ENCODE data around the gene EEIG1.

The EEIG1 gene

DNA sequence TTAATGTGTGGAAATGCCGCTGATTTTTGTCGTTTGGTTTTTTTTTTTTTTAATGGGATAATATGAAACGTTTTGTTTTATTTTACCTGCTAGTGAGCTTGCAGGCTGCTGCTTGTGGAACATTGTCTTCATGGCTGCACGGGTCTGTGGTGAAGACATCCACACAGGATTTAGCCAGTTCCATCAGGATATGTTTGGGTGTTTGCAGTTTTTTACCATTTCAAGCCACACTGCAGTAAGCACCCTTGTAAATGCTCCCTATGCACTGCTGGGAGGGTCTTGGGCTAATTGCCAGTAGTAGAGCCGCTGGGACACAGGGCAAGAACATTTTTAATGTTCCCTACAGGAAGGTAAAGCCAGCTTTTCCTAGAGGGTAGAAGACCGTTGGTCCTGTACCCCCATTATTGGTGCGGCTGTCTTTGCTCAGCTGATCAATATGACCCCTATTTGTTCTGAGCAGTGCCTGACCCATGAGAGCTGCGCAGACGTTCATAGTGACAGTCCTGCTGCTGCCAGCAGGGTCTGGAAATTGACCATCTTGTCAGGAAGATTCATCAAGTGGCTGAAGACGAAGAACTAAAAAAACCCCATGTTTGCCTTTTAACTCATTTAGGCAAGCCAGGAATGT lies 20.5 kb upstream of the EEIG1 start:
- DNase-seq = no peak

- no peak for DNase-seq
These were observed 18.7 kb upstream of the EEIG1 start for GRCh38 chr9:127999461-127999860.

GRCh38 chr9:127993721-127994120 lies 12.9 kb upstream of the EEIG1 start:
- DNase-seq = no peak

GRCh38 chr9:127991757-127992274 lies 11.0 kb upstream of the EEIG1 start:
- no peak for DNase-seq

GRCh38 chr9:127991017-127991756 lies 10.4 kb upstream of the EEIG1 start:
- DNase-seq = no peak

- no peak for DNase-seq
These were observed 9.8 kb upstream of the EEIG1 start for GRCh38 chr9:127990554-127990953.

GRCh38 chr9:127989094-127989493 lies 8.3 kb upstream of the EEIG1 start:
- DNase-seq = no peak

- DNase-seq = no peak
These were observed 6.4 kb upstream of the EEIG1 start for GRCh38 chr9:127987103-127987614.

GRCh38 chr9:127985011-127985410 lies 4.2 kb upstream of the EEIG1 start:
- DNase-seq = no peak

DNA sequence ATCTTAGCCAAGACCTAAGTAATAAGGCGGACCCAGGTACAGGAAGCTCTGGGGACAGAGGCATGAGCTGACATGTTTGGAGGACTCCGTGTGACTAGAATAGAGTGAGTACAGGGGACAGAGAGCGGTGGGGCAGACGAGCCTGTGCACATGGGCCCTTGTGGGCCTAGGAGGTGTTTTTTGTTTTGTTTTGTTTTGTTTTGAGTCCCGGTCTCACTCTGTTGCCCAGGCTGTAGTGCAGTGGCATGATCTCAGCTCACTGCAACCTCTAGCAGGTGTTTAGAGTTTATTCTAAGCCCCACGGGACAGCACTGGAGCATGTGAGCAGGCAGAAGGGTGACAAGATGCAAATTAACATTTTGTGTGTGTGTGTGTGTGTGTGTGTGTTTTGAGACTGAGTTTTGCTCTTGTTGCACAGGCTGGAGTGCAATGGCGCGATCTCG lies 3.1 kb upstream of the EEIG1 start:
- DNase-seq = no peak

- DNase-seq = no peak
These were observed 2.1 kb upstream of the EEIG1 start for GRCh38 chr9:127982912-127983311.

DNA sequence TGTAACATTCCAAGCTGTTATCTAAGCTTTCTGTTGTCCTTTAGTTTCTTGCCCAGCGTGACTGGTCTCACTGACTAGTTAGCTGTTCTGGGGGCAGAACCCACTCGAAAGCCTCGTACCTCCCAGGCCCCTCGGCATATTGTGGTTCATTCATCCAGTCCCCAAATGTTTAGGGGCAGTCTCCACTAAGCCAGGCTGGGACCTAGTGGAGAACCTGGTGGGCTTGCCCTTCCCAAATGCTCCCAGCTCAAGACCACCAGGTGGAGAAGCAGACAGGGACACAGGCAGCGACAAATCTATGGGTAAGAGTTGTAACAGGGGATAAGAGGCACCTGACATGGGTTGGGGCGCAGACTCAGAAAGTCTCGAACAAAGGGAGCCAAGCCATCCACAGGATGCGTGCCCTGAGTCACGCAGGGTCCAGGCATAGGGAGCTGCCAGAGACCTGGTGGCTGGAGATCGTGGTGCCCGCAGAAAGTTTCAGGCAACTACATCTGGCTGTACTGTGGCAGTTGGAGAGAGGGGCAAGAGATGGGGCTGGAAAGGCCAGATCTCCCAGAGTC lies 851 bp upstream of the EEIG1 start:
- DNase-seq = no peak

DNA sequence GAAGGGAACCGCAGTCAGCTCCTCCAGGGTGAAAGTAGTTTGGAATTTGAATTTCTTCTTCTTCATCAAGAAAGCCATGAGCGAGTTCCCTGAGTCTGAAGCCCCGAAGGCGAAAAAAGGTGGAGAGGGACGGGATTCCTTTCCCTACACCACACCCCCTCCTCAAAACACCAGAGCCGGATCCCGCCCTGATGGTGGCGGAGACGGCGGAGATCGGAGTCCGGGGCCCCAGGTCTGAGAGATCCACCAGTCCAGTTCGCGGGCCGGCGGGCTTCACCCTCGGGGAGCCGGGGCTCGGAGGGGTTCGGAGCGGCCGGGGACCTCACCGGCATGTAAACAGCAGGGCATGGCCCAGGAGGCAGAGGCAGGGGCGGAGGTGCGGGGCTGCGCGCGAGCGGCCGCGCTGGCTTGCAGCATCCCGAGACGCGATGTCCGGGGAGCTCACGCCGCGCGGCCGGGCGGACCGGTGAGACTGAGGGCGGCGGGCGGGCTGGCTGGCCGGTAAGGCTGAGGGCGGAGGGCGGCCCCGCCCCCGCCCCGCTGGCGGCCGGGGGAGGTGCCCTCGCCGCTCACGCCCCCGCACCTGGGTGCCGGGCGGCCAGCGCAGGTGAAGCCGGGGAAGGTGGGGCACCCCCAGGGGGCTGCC lies 606 bp downstream of the EEIG1 start:
- DNase-seq = peak; percentile 45

DNA sequence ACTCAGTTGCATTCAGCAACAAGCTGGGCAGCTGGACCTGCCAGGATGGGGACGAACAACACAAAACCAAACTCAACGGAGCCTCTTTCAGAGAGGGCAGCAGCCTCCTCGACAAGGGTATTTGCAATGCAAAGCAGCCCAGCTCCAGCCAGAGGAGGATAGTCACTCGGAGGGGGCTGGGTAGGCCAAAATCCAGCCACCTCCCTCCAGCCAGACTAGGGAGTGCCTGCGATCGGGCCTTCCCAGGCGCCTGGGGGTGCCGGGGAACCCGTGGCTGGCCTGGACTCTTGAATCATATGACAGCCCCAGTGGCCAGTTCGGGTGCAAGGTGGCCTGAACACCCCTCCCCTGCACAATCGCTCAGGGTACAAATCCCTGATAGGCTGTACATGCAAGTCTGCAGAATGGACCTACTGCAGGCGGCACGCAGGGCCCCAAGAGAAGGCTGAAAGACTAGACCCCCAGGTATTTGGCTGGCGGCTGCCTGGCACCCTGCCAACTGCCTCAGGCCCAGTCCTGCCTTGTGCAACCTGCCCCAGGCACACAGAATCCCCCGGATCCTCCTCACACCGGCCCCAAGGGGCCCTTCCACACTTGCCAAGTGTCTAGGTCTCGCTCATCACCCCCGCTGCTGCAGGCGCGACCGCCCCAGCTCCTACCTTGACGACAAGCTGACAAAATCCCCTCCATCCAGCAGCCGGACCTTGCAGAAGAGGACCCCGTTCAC lies 1.3 kb downstream of the EEIG1 start:
- DNase-seq = no peak

- no peak for DNase-seq
These were observed 1.8 kb downstream of the EEIG1 start for GRCh38 chr9:127979015-127979332.

GRCh38 chr9:127977884-127978647 lies 2.7 kb downstream of the EEIG1 start:
- DNase-seq = no peak

- DNase-seq = peak; percentile 23
These were observed 3.5 kb downstream of the EEIG1 start for GRCh38 chr9:127977009-127977883.

DNA sequence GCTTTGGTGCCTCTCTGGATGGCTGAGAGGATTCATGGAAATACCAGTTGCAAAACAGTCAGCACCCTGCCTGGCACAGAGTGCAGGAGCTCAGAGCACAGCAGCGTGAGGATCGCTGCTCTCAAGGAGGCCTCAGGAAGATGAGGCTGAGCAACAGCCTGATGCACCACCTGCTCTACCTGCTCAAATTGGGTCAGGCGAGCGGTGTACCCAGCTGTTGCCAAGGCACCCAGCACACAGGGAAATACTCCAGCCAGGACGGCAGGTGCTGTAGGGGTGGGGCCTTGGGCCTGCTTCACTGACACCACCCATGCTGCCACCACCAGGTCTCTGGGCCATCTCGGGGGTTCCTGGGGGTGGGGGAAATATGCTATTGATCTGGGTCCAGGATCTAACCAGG lies 4.3 kb downstream of the EEIG1 start:
- DNase-seq = peak; percentile 26

- DNase-seq = no peak
These were observed 5.1 kb downstream of the EEIG1 start for GRCh38 chr9:127975376-127976315.

GRCh38 chr9:127974769-127975261 lies 6.0 kb downstream of the EEIG1 start:
- no peak for DNase-seq
